K562 (cell line): ENCODE data around the gene HNRNPU. TPM values are rescaled to one million over a fixed set of nuclear protein-coding genes. Genes with fewer than 3 reads are reported as not detected.

ENCODE experiments used
- ATAC-seq: fragments of 200-7000 bp; cut with Tn5 transposase; 3 replicates; pipeline ENCODE4 v1.9.1; 2020; ENCODE audit warnings: moderate library complexity
- BruUV-seq: library from RNA; stranded (reverse); fragments of 400-500 nt; replicated peaks from 2 replicates; lab custom pipeline; 2021; lab: Mats Ljungman, UMichigan
- CTCF ChIA-PET: fragments of 300-600 bp; formaldehyde crosslinking; extraction: SDS; loops from one replicate; lab custom pipeline; 2021; ENCODE audit warnings: low intra/inter-chr PET ratio; lab: Yijun Ruan, JAX
- POLR2A ChIA-PET: fragments of 300-600, 350-650 bp; sonication (Branson Sonifier 250); formaldehyde crosslinking; extraction: SDS; loops from one replicate; lab custom pipeline; 2021; ENCODE audit warnings: antibody characterized with exemption, inconsistent platforms; lab: Yijun Ruan, JAX
- DNase-seq, 4 experiments: peaks; one replicate each; pipeline versions ENCODE4 v3.0.0 to v3.0.0-alpha.2; 2011 to 2018; ENCODE audit warnings: low spot score in 3 of 4, mixed read lengths in 3 of 4; ENCODE audit errors: extremely low read depth in 1 of 4
- FAIRE-seq: peaks from 2 replicates; lab custom pipeline; 2011; peaks lifted over from hg19 to GRCh38; lab: Jason Lieb, UNC
- H2AFZ ChIP-seq: 2 replicates; pipeline ENCODE4 v1.6.0; 2011; ENCODE audit warnings: low read depth, low read length, control low read depth, inconsistent platforms
- H3K27ac ChIP-seq: fragments of 200-600 bp; 3 replicates; pipeline ENCODE4 v1.8.0; 2011; ENCODE audit warnings: low read depth, mild to moderate bottlenecking, control low read depth, inconsistent platforms, low read length, moderate library complexity, mixed read lengths; ENCODE audit errors: extremely low read depth
- H3K27me3 ChIP-seq, 2 experiments: fragments of 300-600 bp in 1 of 2; 2 replicates in 1 of 2; 3 replicates in 1 of 2; pipeline versions ENCODE4 v1.6.0 to v1.8.0; 2011; ENCODE audit warnings: inconsistent platforms in 2 of 2, low read length in 2 of 2, mild to moderate bottlenecking in 1 of 2, mixed read lengths in 1 of 2, moderate library complexity in 1 of 2; ENCODE audit not compliant: control insufficient read depth in 2 of 2, insufficient read depth in 2 of 2
- H3K36me3 ChIP-seq: fragments of 300-600 bp; 3 replicates; pipeline ENCODE4 v1.8.0; 2011; ENCODE audit warnings: mild to moderate bottlenecking, low read length, inconsistent platforms; ENCODE audit not compliant: control insufficient read depth, insufficient read depth
- H3K4me1 ChIP-seq, 2 experiments: fragments of 200-600 bp in 1 of 2; replicated peaks in 1 of 2; 2 replicates in 1 of 2; 3 replicates in 1 of 2; pipeline versions ENCODE4 v1.5.1 to v1.8.0; 2011; ENCODE audit warnings: inconsistent platforms in 2 of 2, low read length in 2 of 2, mild to moderate bottlenecking in 1 of 2, mixed read lengths in 1 of 2, moderate library complexity in 1 of 2; ENCODE audit not compliant: control insufficient read depth in 2 of 2, insufficient read depth in 2 of 2
- H3K4me2 ChIP-seq: 2 replicates; pipeline ENCODE4 v1.6.1; 2011; ENCODE audit warnings: low read length, control low read depth, inconsistent platforms, mixed read lengths; ENCODE audit not compliant: insufficient read depth
- H3K4me3 ChIP-seq: fragments of 200-600 bp; sonication (generic), shearing (Covaris generic); 2 replicates; pipeline ENCODE4 v1.5.1; 2016; ENCODE audit warnings: control low read depth, inconsistent platforms
- H3K79me2 ChIP-seq: fragments of 200-600 bp; 3 replicates; pipeline ENCODE4 v1.8.0; 2011; ENCODE audit warnings: low read length, inconsistent platforms; ENCODE audit not compliant: control insufficient read depth, insufficient read depth
- H3K9ac ChIP-seq, 2 experiments: 2 replicates each; pipeline versions ENCODE4 v1.6.0 to v1.6.1; 2011; ENCODE audit warnings: low read depth in 2 of 2, low read length in 2 of 2, control low read depth in 1 of 2, inconsistent platforms in 1 of 2, mild to moderate bottlenecking in 1 of 2, mixed read lengths in 1 of 2; ENCODE audit not compliant: insufficient read depth in 1 of 2
- H3K9me1 ChIP-seq: one replicate; pipeline ENCODE4 v1.6.0; 2011; ENCODE audit warnings: inconsistent platforms, mild to moderate bottlenecking, low read length, moderate library complexity; ENCODE audit not compliant: control insufficient read depth, insufficient read depth
- H3K9me3 ChIP-seq: replicated peaks from 2 replicates; pipeline ENCODE4 v1.5.1; 2011; ENCODE audit warnings: low read depth, low read length, inconsistent platforms; ENCODE audit not compliant: control insufficient read depth, insufficient read depth
- H4K20me1 ChIP-seq: replicated peaks from 2 replicates; pipeline ENCODE4 v1.6.1; 2011; ENCODE audit warnings: low read length, inconsistent platforms, mixed read lengths; ENCODE audit not compliant: control insufficient read depth, insufficient read depth
- BRD4 ChIP-seq: fragments of 200-600 bp; sonication (generic); IDR thresholded peaks from 2 replicates; pipeline ENCODE4 v1.6.1; 2017; ENCODE audit warnings: inconsistent platforms
- MEIS2 ChIP-seq: fragments of 450-650 bp; IDR thresholded peaks from 2 replicates; pipeline ENCODE4 v1.6.1; 2014; ENCODE audit warnings: mild to moderate bottlenecking; ENCODE audit not compliant: partially characterized antibody
- NFIX ChIP-seq: fragments of 250-450 bp; sonication (Bioruptor Pico); IDR thresholded peaks from 2 replicates; pipeline ENCODE4 v1.4.0; 2020; ENCODE audit warnings: low read depth, mild to moderate bottlenecking, moderate library complexity
- PBX2 ChIP-seq, 2 experiments: IDR thresholded peaks in 1 of 2; conservative IDR thresholded peaks in 1 of 2; 2 replicates each; pipeline ENCODE4 v1.6.1; 2016; ENCODE audit warnings: low read depth in 2 of 2, mild to moderate bottlenecking in 1 of 2, missing compliant biosample characterization in 1 of 2, missing genetic modification characterization in 1 of 2, moderate library complexity in 1 of 2
- ZNF57 ChIP-seq: fragments of 450-650 bp; formaldehyde crosslinking; IDR thresholded peaks from 2 replicates; pipeline ENCODE4 v1.4.0; 2020; ENCODE audit warnings: mild to moderate bottlenecking, moderate library complexity
- ZSCAN32 ChIP-seq: fragments of 450-650 bp; formaldehyde crosslinking; IDR thresholded peaks from 2 replicates; pipeline ENCODE4 v1.4.0; 2020; ENCODE audit warnings: mild to moderate bottlenecking, moderate library complexity
- WGBS: fragments of 100-300 bp; shearing (Covaris generic); methylation state at CpG from one replicate; pipeline ENCODE4 v1.1.6; 2016; ENCODE audit warnings: low coverage, mixed read lengths; ENCODE audit not compliant: insufficient coverage; ENCODE audit errors: missing lambda C conversion rate; 5-methylcytosine and 5-hydroxymethylcytosine counted together
- in situ Hi-C: fragments of 300-500 bp; cut with MboI; formaldehyde crosslinking; loops from 4 replicates; pipeline ENCODE4 v1.15.0; 2018; ENCODE audit warnings: inconsistent platforms, mixed read lengths
- intact Hi-C: fragments of 100-400 bp; cut with micrococcal nuclease; formaldehyde crosslinking; loops from 2 replicates; pipeline ENCODE4 v1.14.2; 2022
- polyA plus RNA-seq, 8 experiments: library from polyadenylated mRNA; depleted of rRNA in 4 of 8; stranded (reverse) in 5 of 8; unstranded in 3 of 8; fragments of >200 nt; fragmentation: Nextera tagmentation in 2 of 8; fragmentation: Illumina TruSeq in 1 of 8; extraction: Ambion mirVana in 2 of 8; extraction: Trizol in 1 of 8; gene quantifications; 2 replicates each; pipeline versions ENCODE4 v1.2.1 to v1.2.3, GENCODE V29; 2011 to 2014; ENCODE audit warnings: inconsistent platforms in 1 of 8, missing spikeins in 1 of 8
- total RNA-seq, 7 experiments: library from RNA; depleted of rRNA in 6 of 7; stranded (reverse); fragments of >200 nt in 6 of 7; fragmentation: Illumina TruSeq in 2 of 7; extraction: Trizol in 2 of 7; gene quantifications; 2 replicates each; pipeline versions ENCODE4 v1.2.1 to v1.2.3, GENCODE V29; 2011 to 2021; ENCODE audit warnings: low replicate concordance in 1 of 7
- TF ChIP-seq, protein P1 (sequence below): fragments of 450-650 bp; IDR thresholded peaks from 2 replicates; pipeline ENCODE4 v1.6.1; 2016

Gene HNRNPU
- total and polyA plus RNA-seq, 9 of the 15 experiments (the other 6 are each of a cell fraction or from before 2014, with no cell fraction given), result 159 to 777 (median 577) TPM

- Histone ChIP-seq H3K9me1 (no peaks in the 10 kb centered on the region), H3K4me1 (peaks cover 3 to 11% of the 10 kb centered on the region in 2 experiments; a peak in 2 of 5 replicates), H2AFZ (peak overlapping the region; percentile 64), H3K4me3 (no peak overlapping the region), H3K9ac (peak overlapping the region in 1 of 2 experiments; percentile 62; a peak in 1 of 4 replicates), H3K4me2 (no peak overlapping the region), H3K36me3 (no peaks in the 10 kb centered on the region), H3K27ac (no peak overlapping the region), H3K9me3 (no peaks in the 10 kb centered on the region), H4K20me1 (no peaks in the 10 kb centered on the region), H3K79me2 (no peaks in the 10 kb centered on the region), H3K27me3 (no peaks in the 10 kb centered on the region)
- POLR2A ChIA-PET, result interaction anchor here (0.5 kb wide), 1 partner anchor 90 kb away, joined by 3 read pairs; no protein-coding TSS in a partner anchor
- no peak for FAIRE-seq
- in situ Hi-C loops (no loop called here), intact Hi-C loops (no loop called here)
- TF ChIP-seq MEIS2 (peak; percentile 63), ZNF57 (CRISPR knock-in tag) (no peak), BRD4 (no peak), NFIX (CRISPR knock-in tag) (no peak), PBX2 (CRISPR knock-in tag; IDR thresholded peaks at IDR 0.05; ENCODE audit: low read depth) (no peak), PBX2 (tag; conservative IDR thresholded peaks at IDR 0.05; ENCODE audit: low read depth) (peak; percentile 45; the same call in 1 of the 2 replicates), ZSCAN32 (CRISPR knock-in tag) (no peak)
- TF ChIP-seq, protein P1, sequence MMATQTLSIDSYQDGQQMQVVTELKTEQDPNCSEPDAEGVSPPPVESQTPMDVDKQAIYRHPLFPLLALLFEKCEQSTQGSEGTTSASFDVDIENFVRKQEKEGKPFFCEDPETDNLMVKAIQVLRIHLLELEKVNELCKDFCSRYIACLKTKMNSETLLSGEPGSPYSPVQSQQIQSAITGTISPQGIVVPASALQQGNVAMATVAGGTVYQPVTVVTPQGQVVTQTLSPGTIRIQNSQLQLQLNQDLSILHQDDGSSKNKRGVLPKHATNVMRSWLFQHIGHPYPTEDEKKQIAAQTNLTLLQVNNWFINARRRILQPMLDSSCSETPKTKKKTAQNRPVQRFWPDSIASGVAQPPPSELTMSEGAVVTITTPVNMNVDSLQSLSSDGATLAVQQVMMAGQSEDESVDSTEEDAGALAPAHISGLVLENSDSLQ, result peak; percentile 58
- BruUV-seq, result no TSS peak
- no peak for DNase-seq
- ATAC-seq, result no peak; the same call in 1 of the 3 replicates
- CTCF ChIA-PET, result no interaction called here
- WGBS, result 40% methylated on average over 15 of the region's 15 CpGs
Observed at GRCh38 chr1:244897476-244898254, 33.3 kb upstream of the HNRNPU start.
